Neuronal stem cell (in vitro differentiated cells): ENCODE data around the gene KIF26B.

Source experiments
- DNase-seq: peaks from one replicate; pipeline ENCODE4 v3.0.0-alpha.2; 2013; ENCODE audit warnings: low spot score
- H2AFZ ChIP-seq: one replicate; pipeline ENCODE4 v1.6.1; 2013; ENCODE audit warnings: mild to moderate bottlenecking, low read length, inconsistent platforms
- H2AK5ac ChIP-seq: 2 replicates; pipeline ENCODE4 v1.6.1; 2013; ENCODE audit warnings: low read depth, mild to moderate bottlenecking, inconsistent platforms, low read length, moderate library complexity, mixed read lengths
- H2BK120ac ChIP-seq: 2 replicates; pipeline ENCODE4 v1.6.1; 2013; ENCODE audit warnings: low read depth, mild to moderate bottlenecking, inconsistent platforms, low read length, moderate library complexity, mixed read lengths
- H2BK12ac ChIP-seq: one replicate; pipeline ENCODE4 v1.6.1; 2013; ENCODE audit warnings: low read length, inconsistent platforms
- H2BK15ac ChIP-seq: 2 replicates; pipeline ENCODE4 v1.6.1; 2013; ENCODE audit warnings: mild to moderate bottlenecking, low read length, inconsistent platforms, mixed read lengths
- H2BK5ac ChIP-seq: one replicate; pipeline ENCODE4 v1.6.1; 2013; ENCODE audit warnings: inconsistent platforms, mild to moderate bottlenecking, low read length, moderate library complexity
- H3K14ac ChIP-seq: one replicate; pipeline ENCODE4 v1.6.1; 2013; ENCODE audit warnings: low read length, inconsistent platforms
- H3K18ac ChIP-seq: 2 replicates; pipeline ENCODE4 v1.6.1; 2013; ENCODE audit warnings: low read length, inconsistent platforms
- H3K23ac ChIP-seq: 2 replicates; pipeline ENCODE4 v1.6.1; 2013; ENCODE audit warnings: low read depth, mild to moderate bottlenecking, mixed read lengths, low read length, inconsistent platforms; ENCODE audit not compliant: poor library complexity
- H3K27ac ChIP-seq: replicated peaks from 3 replicates; pipeline ENCODE4 v1.5.1; 2013; ENCODE audit warnings: low read length, inconsistent platforms
- H3K27me3 ChIP-seq, 3 experiments: 2 replicates each; pipeline ENCODE4 v1.6.1; 2013; ENCODE audit warnings: low read length in 3 of 3, mild to moderate bottlenecking in 2 of 3, inconsistent platforms in 1 of 3, low read depth in 1 of 3, mixed read lengths in 1 of 3, moderate library complexity in 1 of 3; ENCODE audit not compliant: control insufficient read depth in 3 of 3, insufficient read depth in 3 of 3
- H3K36me3 ChIP-seq, 2 donors: replicated peaks in 1 of 2; 2 replicates each; pipeline ENCODE4 v1.6.1; 2013; ENCODE audit warnings: low read length in 2 of 2; ENCODE audit not compliant: control insufficient read depth in 2 of 2, insufficient read depth in 2 of 2
- H3K4ac ChIP-seq: 2 replicates; pipeline ENCODE4 v1.6.1; 2013; ENCODE audit warnings: inconsistent platforms, mild to moderate bottlenecking, low read length, moderate library complexity
- H3K4me1 ChIP-seq, 2 donors: 1 replicate in 1 of 2; 2 replicates in 1 of 2; pipeline ENCODE4 v1.6.1; 2013; ENCODE audit warnings: low read length in 2 of 2, low read depth in 1 of 2; ENCODE audit not compliant: control insufficient read depth in 2 of 2, insufficient read depth in 1 of 2
- H3K4me2 ChIP-seq: one replicate; pipeline ENCODE4 v1.6.1; 2013; ENCODE audit warnings: mild to moderate bottlenecking, low read length, inconsistent platforms; ENCODE audit not compliant: insufficient read depth, poor library complexity, severe bottlenecking
- H3K4me3 ChIP-seq, 2 donors: 2 replicates each; pipeline ENCODE4 v1.5.1; 2013; ENCODE audit warnings: low read length in 2 of 2, mild to moderate bottlenecking in 2 of 2, inconsistent platforms in 1 of 2, moderate library complexity in 1 of 2
- H3K79me1 ChIP-seq: one replicate; pipeline ENCODE4 v1.6.1; 2013; ENCODE audit warnings: low read depth, mild to moderate bottlenecking, inconsistent platforms, low read length, moderate library complexity
- H3K9ac ChIP-seq: one replicate; pipeline ENCODE4 v1.6.1; 2013; ENCODE audit warnings: mild to moderate bottlenecking, low read depth, low read length, inconsistent platforms; ENCODE audit not compliant: poor library complexity
- H3K9me3 ChIP-seq, 2 donors: replicated peaks in 1 of 2; 2 replicates each; pipeline versions ENCODE3 to v1.6.1; 2013; ENCODE audit warnings: low read length in 2 of 2, mild to moderate bottlenecking in 2 of 2, inconsistent platforms in 1 of 2, low read depth in 1 of 2, mixed read lengths in 1 of 2, moderate library complexity in 1 of 2; ENCODE audit not compliant: control insufficient read depth in 2 of 2, insufficient read depth in 1 of 2
- H4K8ac ChIP-seq: one replicate; pipeline ENCODE4 v1.6.1; 2013; ENCODE audit warnings: low read depth, mild to moderate bottlenecking, inconsistent platforms, low read length, moderate library complexity
- H4K91ac ChIP-seq: one replicate; pipeline ENCODE4 v1.6.1; 2013; ENCODE audit warnings: low read length, low read depth, mild to moderate bottlenecking, inconsistent platforms; ENCODE audit not compliant: poor library complexity
- WGBS, 2 donors: extraction: QIAGEN DNeasy Blood & Tissue Kit; methylation state at CpG; one replicate each; pipeline ENCODE4 v1.1.7; 2013; ENCODE audit warnings: missing lambda C conversion rate in 2 of 2, mixed read lengths in 1 of 2; ENCODE audit not compliant: insufficient read length in 2 of 2, insufficient replicate concordance in 1 of 2; ENCODE audit errors: extremely low coverage in 2 of 2; 5-methylcytosine and 5-hydroxymethylcytosine counted together

KIF26B gene

DNA sequence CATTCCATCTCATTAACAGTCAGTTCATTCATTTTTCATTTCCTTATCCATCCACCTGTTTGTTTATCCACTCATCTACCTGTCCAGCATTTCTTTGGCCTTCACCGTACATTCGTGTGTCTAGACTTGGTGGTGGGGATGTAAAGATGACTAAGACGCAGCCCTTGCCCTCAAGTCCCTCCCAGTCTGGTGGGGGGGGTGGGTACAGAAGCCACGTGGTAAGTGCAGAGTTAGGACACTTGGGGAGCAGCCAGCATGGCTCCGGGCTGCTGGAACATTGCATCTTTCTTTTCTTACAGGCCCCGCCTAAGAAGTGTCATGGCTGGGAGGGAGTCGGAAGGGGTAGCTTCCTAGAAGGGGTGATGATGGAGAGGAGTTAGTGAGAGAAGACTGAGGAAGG is 17.2 kb downstream of the KIF26B start:
- Histone ChIP-seq H4K8ac (no peak overlapping the region), H3K14ac (no peak overlapping the region), H2BK12ac (no peak overlapping the region), H3K27me3 (no peaks in the 10 kb centered on the region), H4K91ac (no peak overlapping the region), H3K4me1 (no peaks in the 10 kb centered on the region), H3K23ac (no peak overlapping the region), H2AK5ac (no peak overlapping the region), H3K4me3 (no peak overlapping the region), H2BK5ac (no peak overlapping the region), H3K18ac (no peak overlapping the region), H3K4me2 (no peak overlapping the region), H3K27ac (no peak overlapping the region), H3K79me1 (no peaks in the 10 kb centered on the region), H3K9me3 (peaks cover 0 to 29% of the 10 kb centered on the region in 2 donors), H3K9ac (no peak overlapping the region), H2AFZ (no peak overlapping the region), H3K36me3 (peaks cover 0 to 20% of the 10 kb centered on the region in 2 donors), H2BK120ac (no peak overlapping the region), H3K4ac (no peak overlapping the region), H2BK15ac (no peak overlapping the region)
- no CpG with 5 or more reads among the region's 7 CpGs for WGBS, 2 donors
- no peak for DNase-seq

DNA sequence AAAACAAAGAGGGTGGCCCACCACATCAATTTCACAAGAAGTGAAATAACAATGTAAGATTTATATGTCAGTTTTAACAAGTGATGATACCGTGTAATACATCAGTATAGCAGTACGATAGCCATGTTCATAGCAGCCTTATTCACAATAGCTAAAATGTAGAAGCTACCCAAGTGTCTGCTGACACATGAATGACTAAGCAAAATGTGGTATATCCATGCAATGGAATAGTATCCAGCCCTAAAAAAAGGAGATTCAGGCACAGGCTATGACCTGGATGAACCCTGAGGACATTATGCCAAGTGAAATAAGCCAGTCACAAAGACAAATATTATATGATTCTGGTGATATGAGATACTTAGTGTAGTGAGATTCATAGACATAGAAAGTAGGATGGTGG is 18.0 kb downstream of the KIF26B start:
- Histone ChIP-seq H3K9ac (no peak overlapping the region), H3K27ac (no peak overlapping the region), H2AK5ac (no peak overlapping the region), H2AFZ (no peak overlapping the region), H3K79me1 (no peaks in the 10 kb centered on the region), H2BK120ac (no peak overlapping the region), H3K9me3 (peaks cover 0 to 23% of the 10 kb centered on the region in 2 donors), H3K4ac (no peak overlapping the region), H3K27me3 (no peaks in the 10 kb centered on the region), H3K36me3 (peaks cover 0 to 20% of the 10 kb centered on the region in 2 donors), H3K14ac (no peak overlapping the region), H3K4me2 (no peak overlapping the region), H4K8ac (no peak overlapping the region), H3K18ac (no peak overlapping the region), H2BK12ac (no peak overlapping the region), H2BK15ac (no peak overlapping the region), H3K4me3 (no peak overlapping the region), H3K4me1 (no peaks in the 10 kb centered on the region), H3K23ac (no peak overlapping the region), H2BK5ac (no peak overlapping the region), H4K91ac (no peak overlapping the region)
- WGBS, 2 donors: no CpG with 5 or more reads among the region's 2 CpGs
- DNase-seq: no peak

DNA sequence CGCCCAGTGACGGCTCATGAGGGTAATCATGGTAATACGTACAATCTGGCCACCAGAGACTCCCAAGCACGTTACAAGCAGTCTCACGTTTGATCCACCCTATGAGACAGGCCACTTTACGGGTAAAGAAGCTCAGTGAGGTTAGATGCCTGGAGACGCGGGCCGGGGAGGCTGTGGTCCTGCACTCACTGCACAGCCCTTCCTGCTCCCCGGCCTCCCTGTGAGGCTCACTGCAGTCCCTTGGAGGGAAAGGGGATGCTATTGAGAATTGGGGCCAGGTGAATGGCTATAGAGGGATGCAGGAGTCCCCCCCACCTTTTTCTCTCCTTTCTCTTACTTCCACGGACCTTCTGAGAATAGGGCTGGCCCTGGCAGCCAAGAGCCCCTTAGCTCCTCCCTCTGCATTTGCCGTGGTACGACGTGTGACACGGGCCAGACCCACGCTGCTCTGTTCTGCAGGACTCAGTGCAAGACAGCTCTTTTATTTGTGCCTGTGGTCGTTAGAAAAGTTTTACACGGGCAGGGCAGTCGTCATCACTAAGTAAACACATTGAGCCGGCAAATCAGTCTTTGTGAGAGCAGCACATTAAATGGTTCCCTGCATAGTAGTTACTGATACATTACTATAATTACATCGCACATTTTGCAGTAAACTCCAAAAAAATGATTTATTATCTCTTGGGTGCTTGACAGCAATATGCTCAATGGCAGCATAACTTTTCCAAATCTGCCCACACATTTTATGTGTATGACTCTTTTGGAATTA is 18.8 kb downstream of the KIF26B start:
- Histone ChIP-seq H3K9ac (peak overlapping the region; percentile 27), H4K8ac (no peak overlapping the region), H3K4ac (no peak overlapping the region), H2BK5ac (no peak overlapping the region), H3K4me3 (no peak overlapping the region), H2BK15ac (no peak overlapping the region), H3K4me2 (no peak overlapping the region), H2BK12ac (no peak overlapping the region), H3K18ac (peak overlapping the region; percentile 72), H3K4me1 (no peaks in the 10 kb centered on the region), H3K9me3 (peaks cover 0 to 21% of the 10 kb centered on the region in 2 donors), H2AFZ (no peak overlapping the region), H3K27ac (no peak overlapping the region), H3K36me3 (peaks cover 0 to 17% of the 10 kb centered on the region in 2 donors), H3K23ac (peak overlapping the region; percentile 35), H3K79me1 (no peaks in the 10 kb centered on the region), H3K14ac (no peak overlapping the region), H2AK5ac (peak overlapping the region; percentile 65), H2BK120ac (no peak overlapping the region), H3K27me3 (no peaks in the 10 kb centered on the region), H4K91ac (no peak overlapping the region)
- DNase-seq: no peak
- no CpG with 5 or more reads among the region's 21 CpGs for WGBS, 2 donors

DNA sequence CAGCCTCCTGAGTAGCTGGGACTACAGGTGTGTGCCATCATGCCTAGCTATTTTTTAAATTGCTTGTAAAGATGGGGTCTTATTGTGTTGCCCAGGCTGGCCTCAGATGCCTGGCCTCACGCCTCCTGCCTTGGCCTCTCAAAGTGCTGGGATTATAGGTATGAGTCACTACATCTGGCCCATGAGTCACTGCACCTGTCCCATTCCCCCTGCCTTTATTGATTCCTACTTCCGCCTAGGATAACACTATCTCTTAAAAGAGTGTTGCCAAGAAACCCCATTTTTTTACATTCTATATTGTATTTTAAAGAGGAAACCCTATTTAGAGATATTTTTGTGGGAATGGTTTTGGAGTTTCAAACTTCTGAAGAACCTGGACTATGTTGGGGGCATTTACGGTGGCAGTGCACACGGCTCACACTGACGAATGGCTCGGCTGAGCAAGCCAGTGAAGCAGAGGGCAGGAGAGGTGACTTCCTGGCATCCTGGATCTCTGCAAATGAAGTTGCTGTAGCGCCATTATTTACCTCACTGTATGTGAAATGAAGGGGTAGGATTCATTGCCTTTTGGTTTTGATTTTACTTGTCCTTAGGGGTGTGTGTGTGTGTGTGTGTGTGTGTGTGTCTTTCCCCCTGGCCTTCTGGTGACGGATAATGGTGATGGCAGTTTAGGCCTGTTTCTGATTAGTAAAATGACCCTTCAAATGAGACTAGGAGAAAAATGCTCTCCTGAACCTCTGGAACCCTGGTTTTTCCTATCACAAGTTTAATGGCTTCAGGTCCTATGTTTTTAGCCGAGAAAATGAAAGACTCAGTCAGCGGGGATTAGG is 22.5 kb downstream of the KIF26B start:
- DNase-seq: no peak
- H3K9ac ChIP-seq: peak overlapping the region; percentile 45
- no peak overlapping the region for H3K4me3 ChIP-seq
- no peak overlapping the region for H2AK5ac ChIP-seq
- peaks cover 0 to 8% of the 10 kb centered on the region in 2 donors for H3K9me3 ChIP-seq
- H4K8ac ChIP-seq: no peak overlapping the region
- no peak overlapping the region for H2AFZ ChIP-seq
- no peak overlapping the region for H2BK5ac ChIP-seq
- H3K79me1 ChIP-seq: no peaks in the 10 kb centered on the region
- no peak overlapping the region for H2BK15ac ChIP-seq
- H3K23ac ChIP-seq: no peak overlapping the region
- no peak overlapping the region for H3K4ac ChIP-seq
- peaks cover 5 to 12% of the 10 kb centered on the region in 2 donors for H3K4me1 ChIP-seq
- no peaks in the 10 kb centered on the region for H3K27me3 ChIP-seq
- no peak overlapping the region for H3K14ac ChIP-seq
- H3K18ac ChIP-seq: no peak overlapping the region
- WGBS, 2 donors: 100% methylated on average over 1 of the region's 10 CpGs; no CpG with 5 or more reads in 1 of the 2 donors
- no peak overlapping the region for H4K91ac ChIP-seq
- H2BK120ac ChIP-seq: no peak overlapping the region
- H3K36me3 ChIP-seq: no peaks in the 10 kb centered on the region
- H3K4me2 ChIP-seq: no peak overlapping the region
- H2BK12ac ChIP-seq: no peak overlapping the region
- H3K27ac ChIP-seq: no peak overlapping the region
